ENCODE results near the gene SPINT1.

Gene SPINT1

DNA sequence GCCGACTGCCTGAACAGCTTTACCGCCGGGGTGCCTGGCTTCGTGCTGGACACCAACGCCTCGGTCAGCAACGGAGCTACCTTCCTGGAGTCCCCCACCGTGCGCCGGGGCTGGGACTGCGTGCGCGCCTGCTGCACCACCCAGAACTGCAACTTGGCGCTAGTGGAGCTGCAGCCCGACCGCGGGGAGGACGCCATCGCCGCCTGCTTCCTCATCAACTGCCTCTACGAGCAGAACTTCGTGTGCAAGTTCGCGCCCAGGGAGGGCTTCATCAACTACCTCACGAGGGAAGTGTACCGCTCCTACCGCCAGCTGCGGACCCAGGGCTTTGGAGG, 815 bp downstream of the SPINT1 start:
- no peak for TF ChIP-seq ELF4 (IDR thresholded peaks at IDR 0.05)
- no peak for TF ChIP-seq HDGF (IDR thresholded peaks at IDR 0.05; ENCODE audit: borderline replicate concordance)
- no peak for TF ChIP-seq NFRKB (IDR thresholded peaks at IDR 0.05)
- TF ChIP-seq ARNT (IDR thresholded peaks at IDR 0.05) = no peak
- no peak for TF ChIP-seq L3MBTL2 (conservative IDR thresholded peaks at IDR 0.05)
- TF ChIP-seq BHLHE40 (IDR thresholded peaks at IDR 0.05; ENCODE audit: borderline replicate concordance) = no peak
- ChIA-PET POLR2A (interaction anchor here (1.3 to 1.5 kb wide), 2 partner anchors 26 to 50 kb away, joined by 3 to 5 read pairs; partner anchors contain the start of gene VPS18), CTCF (interaction anchor here (0.6 to 2.0 kb wide), 2 partner anchors 14 to 88 kb away, joined by 4 to 12 read pairs; no protein-coding TSS in a partner anchor)
- no peak for DNase-seq (ENCODE audit: extremely low spot score)

DNA sequence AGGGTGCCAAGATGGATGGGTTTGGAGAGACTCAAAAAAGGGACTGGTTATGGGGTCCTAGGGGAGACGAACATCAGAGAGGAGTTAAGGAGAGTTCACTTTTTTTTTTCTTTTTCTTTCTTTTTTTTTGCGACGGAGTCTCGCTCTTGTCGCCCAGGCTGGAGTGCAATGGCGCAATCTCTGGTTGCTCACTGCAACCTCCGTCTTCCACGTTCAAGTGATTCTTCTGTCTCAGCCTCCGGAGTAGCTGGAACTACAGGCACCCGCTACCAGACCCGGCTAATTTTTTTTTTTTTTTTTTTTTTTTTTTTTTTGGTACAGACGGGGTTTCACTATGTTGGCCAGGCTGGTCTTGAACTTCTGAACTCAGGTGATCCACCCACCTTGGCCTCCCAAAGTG, 1.2 kb downstream of the SPINT1 start:
- CTCF ChIA-PET = interaction anchor here (0.6 to 2.0 kb wide), 2 partner anchors 13 to 89 kb away, joined by 4 to 12 read pairs; no protein-coding TSS in a partner anchor
- TF ChIP-seq FOXK2 (IDR thresholded peaks at IDR 0.05) = no peak
- TF ChIP-seq FOXA1 (IDR thresholded peaks at IDR 0.05) = no peak
- TF ChIP-seq TARDBP (IDR thresholded peaks at IDR 0.05) = no peak
- TF ChIP-seq LEF1 (IDR thresholded peaks at IDR 0.05; ENCODE audit: borderline replicate concordance) = no peak
- POLR2A ChIA-PET = no interaction called here
- no peak for DNase-seq (ENCODE audit: extremely low spot score)

DNA sequence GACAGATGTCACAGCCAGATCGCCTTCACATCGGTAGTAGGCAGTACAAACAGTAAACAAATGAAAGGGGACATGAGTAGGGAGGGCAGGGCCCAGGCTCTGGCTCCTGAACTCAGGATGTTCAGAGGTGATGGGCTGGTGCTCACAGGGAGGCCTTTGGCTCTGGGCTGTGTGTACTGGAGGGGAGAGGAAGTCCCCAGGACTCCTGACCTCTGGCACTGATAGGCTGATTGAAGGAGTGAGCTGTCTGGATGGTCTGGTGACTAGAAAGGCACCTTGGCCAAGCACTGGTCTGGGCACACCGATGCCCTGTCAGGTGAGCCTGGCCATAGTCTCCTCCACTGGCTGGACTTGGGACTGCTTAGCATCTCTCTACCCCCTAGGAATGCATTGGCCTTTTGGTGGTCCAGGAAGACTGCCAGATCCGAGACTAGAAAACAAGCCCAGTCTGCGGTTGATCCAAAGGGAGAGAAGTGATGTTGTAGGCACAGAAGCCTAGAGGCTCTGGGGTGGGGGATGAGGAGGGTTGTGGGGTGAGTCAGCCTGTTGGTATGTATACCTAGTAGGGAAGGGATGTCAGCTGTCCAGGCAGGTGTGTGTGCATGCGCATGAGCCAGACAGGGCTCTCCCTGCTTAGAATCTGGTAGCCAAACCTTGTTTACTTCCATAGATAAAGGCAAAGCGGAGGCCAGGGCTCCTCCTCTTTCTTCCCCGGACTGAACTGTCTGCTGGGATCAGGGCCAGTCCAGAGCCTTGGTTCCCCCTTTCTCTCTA, 1.9 kb downstream of the SPINT1 start:
- CTCF ChIA-PET = no interaction called here
- DNase-seq (ENCODE audit: extremely low spot score) = no peak
- TF ChIP-seq FOXM1 (IDR thresholded peaks at IDR 0.05; ENCODE audit: borderline replicate concordance) (no peak), ZNF384 (IDR thresholded peaks at IDR 0.05) (no peak), LEF1 (IDR thresholded peaks at IDR 0.05; ENCODE audit: borderline replicate concordance) (no peak), CTBP1 (IDR thresholded peaks at IDR 0.05; ENCODE audit: borderline replicate concordance) (no peak), L3MBTL2 (conservative IDR thresholded peaks at IDR 0.05) (no peak), NFRKB (IDR thresholded peaks at IDR 0.05) (no peak), TARDBP (IDR thresholded peaks at IDR 0.05) (no peak), SP1 (IDR thresholded peaks at IDR 0.05) (no peak), ELF4 (IDR thresholded peaks at IDR 0.05) (no peak), SUZ12 (IDR thresholded peaks at IDR 0.05) (no peak), FOXK2 (IDR thresholded peaks at IDR 0.05) (no peak), FOXA1 (IDR thresholded peaks at IDR 0.05) (no peak)
- TF ChIP-seq, protein P1, sequence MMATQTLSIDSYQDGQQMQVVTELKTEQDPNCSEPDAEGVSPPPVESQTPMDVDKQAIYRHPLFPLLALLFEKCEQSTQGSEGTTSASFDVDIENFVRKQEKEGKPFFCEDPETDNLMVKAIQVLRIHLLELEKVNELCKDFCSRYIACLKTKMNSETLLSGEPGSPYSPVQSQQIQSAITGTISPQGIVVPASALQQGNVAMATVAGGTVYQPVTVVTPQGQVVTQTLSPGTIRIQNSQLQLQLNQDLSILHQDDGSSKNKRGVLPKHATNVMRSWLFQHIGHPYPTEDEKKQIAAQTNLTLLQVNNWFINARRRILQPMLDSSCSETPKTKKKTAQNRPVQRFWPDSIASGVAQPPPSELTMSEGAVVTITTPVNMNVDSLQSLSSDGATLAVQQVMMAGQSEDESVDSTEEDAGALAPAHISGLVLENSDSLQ (IDR thresholded peaks at IDR 0.05) = no peak
- POLR2A ChIA-PET = no interaction called here

DNA sequence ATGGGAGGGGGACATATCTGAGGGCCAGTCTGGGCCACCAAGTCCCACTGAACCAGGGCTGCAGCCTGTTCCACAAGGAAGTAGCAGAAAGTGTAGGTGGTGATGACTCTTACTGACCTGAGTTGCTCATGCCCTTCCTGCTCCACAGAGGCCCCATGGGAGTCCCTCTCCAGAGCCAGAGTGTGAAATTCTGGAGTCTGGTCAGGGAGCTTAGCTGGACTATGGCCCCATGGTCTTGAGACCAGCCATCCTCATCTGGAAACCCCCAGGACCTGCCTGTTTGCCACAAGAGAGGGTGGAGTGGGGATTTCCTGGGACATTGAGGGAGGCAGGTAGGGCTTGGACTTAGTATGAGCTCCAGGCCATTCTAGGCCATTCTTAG, 3.0 kb downstream of the SPINT1 start:
- DNase-seq (ENCODE audit: extremely low spot score) = no peak
- POLR2A ChIA-PET = interaction anchor here (1.0 to 1.8 kb wide), 3 partner anchors 11 to 47 kb away, joined by 4 to 8 read pairs (median 7); partner anchors contain the start of genes DNAJC17, VPS18 and ZFYVE19
- TF ChIP-seq, protein P1 (IDR thresholded peaks at IDR 0.05) = no peak
- no peak for TF ChIP-seq CTBP1 (IDR thresholded peaks at IDR 0.05; ENCODE audit: borderline replicate concordance)
- TF ChIP-seq SUZ12 (IDR thresholded peaks at IDR 0.05) = no peak
- TF ChIP-seq FOXM1 (IDR thresholded peaks at IDR 0.05; ENCODE audit: borderline replicate concordance) = no peak
- no peak for TF ChIP-seq LEF1 (IDR thresholded peaks at IDR 0.05; ENCODE audit: borderline replicate concordance)

DNA sequence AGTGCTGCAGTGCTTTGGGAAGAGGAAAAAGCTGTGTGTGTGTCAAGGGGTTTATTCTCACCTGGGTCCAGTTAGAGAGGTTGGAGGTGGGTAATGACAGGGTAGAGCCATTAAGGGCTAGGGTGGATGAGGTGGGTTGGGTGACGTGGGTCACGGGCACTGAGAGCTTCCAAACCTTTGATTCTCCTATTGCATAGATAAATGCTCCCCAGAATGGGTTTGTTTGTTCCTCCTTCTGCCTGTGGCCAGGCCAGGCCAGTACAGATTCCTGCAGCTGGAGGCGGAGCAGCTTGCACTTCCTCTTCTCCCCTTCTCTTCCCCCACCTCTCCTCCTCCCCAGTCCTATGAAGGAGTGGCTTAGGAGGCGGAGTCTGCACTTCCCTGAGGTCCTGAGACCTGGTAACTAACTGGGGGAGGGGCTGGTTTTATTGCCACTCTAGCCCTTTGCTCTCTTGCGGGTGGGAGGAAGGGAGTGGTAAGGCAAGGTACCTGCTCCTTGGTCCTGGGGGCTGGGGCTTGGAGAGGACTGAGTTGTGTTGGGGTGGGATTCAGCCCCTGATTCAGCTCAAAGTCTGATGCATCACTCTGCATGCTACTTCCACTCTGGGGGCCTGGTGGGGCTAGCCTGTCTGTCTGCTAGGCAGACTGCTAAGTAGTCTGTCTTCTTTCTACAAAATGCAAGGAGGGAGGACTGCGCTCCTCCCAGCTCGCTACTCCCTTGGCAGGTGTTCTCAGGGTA, 3.5 kb downstream of the SPINT1 start:
- TF ChIP-seq ARNT (IDR thresholded peaks at IDR 0.05) (no peak), HDGF (IDR thresholded peaks at IDR 0.05; ENCODE audit: borderline replicate concordance) (no peak), SUZ12 (IDR thresholded peaks at IDR 0.05) (no peak), LEF1 (IDR thresholded peaks at IDR 0.05; ENCODE audit: borderline replicate concordance) (no peak), NFRKB (IDR thresholded peaks at IDR 0.05) (no peak), ELF4 (IDR thresholded peaks at IDR 0.05) (no peak), CTBP1 (IDR thresholded peaks at IDR 0.05; ENCODE audit: borderline replicate concordance) (no peak)
- TF ChIP-seq, protein P1 (IDR thresholded peaks at IDR 0.05) = no peak
- ChIA-PET POLR2A (interaction anchor here (1.0 to 1.8 kb wide), 3 partner anchors 10 to 47 kb away, joined by 4 to 8 read pairs (median 7); partner anchors contain the start of genes DNAJC17, VPS18 and ZFYVE19), CTCF (interaction anchor here (0.8 to 2.3 kb wide), 4 partner anchors 11 to 45 kb away, joined by 3 to 9 read pairs (median 7); no protein-coding TSS in a partner anchor)
- DNase-seq (ENCODE audit: extremely low spot score) = peak; percentile 62

More for the DNA sequence above, 3.0 kb downstream of the SPINT1 start:
- CTCF ChIA-PET = interaction anchor here (0.6 to 2.3 kb wide), 5 partner anchors 11 to 45 kb away, joined by 3 to 9 read pairs (median 6); no protein-coding TSS in a partner anchor

DNA sequence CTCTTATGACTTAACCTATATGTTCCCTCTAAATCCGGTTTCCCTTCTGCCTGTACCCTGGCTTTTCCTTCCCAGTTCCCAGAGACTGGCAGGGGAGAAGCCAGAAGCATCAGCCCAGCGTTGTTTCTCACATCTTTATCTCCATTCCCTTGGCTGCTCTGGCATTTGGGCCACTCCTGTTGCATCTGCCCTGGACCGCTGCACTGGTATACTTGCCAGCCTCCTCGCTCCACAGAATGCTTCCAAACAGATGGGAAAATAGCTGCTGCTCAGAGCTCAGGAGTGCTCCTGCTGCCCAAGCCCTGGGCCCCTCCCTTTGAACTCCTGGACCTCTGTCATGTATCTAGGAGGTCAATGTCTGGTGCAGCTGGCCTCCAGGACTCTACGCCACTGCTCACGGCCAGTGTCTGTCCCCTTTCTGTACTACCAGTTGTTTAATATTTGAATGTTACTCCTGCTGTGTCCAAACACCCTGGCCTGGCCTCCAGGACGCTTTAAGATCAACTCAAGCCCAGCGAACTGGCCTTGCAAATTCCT, 6.8 kb downstream of the SPINT1 start:
- ChIA-PET POLR2A (interaction anchor here (1.7 kb wide), 1 partner anchor 44 kb away, joined by 6 read pairs; the partner anchor contains the start of gene VPS18), CTCF (interaction anchor here (1.0 kb wide), 1 partner anchor 9 kb away, joined by 4 read pairs; no protein-coding TSS in a partner anchor)
- no peak for DNase-seq (ENCODE audit: extremely low spot score)
- TF ChIP-seq SUZ12 (IDR thresholded peaks at IDR 0.05) (no peak), TARDBP (IDR thresholded peaks at IDR 0.05) (no peak), LEF1 (IDR thresholded peaks at IDR 0.05; ENCODE audit: borderline replicate concordance) (no peak), FOXA1 (IDR thresholded peaks at IDR 0.05) (no peak), NFRKB (IDR thresholded peaks at IDR 0.05) (no peak), L3MBTL2 (conservative IDR thresholded peaks at IDR 0.05) (no peak), ELF4 (IDR thresholded peaks at IDR 0.05) (no peak), ARNT (IDR thresholded peaks at IDR 0.05) (no peak), BHLHE40 (IDR thresholded peaks at IDR 0.05; ENCODE audit: borderline replicate concordance) (no peak), CTBP1 (IDR thresholded peaks at IDR 0.05; ENCODE audit: borderline replicate concordance) (no peak), SP1 (IDR thresholded peaks at IDR 0.05) (no peak), FOXM1 (IDR thresholded peaks at IDR 0.05; ENCODE audit: borderline replicate concordance) (no peak), ZNF384 (IDR thresholded peaks at IDR 0.05) (no peak), HDGF (IDR thresholded peaks at IDR 0.05; ENCODE audit: borderline replicate concordance) (no peak), FOXK2 (IDR thresholded peaks at IDR 0.05) (no peak)
- TF ChIP-seq, protein P1 (IDR thresholded peaks at IDR 0.05) = no peak

All from HEK293T (cell line).